ENCODE measurements around the gene SLC30A4. TPM values are rescaled to one million over a fixed set of nuclear protein-coding genes. Genes with fewer than 3 reads are reported as not detected.

The SLC30A4 gene
- polyA plus RNA-seq, 1 of the 3 experiments (the other 2 are of a cell fraction), result 1.9 TPM

DNA sequence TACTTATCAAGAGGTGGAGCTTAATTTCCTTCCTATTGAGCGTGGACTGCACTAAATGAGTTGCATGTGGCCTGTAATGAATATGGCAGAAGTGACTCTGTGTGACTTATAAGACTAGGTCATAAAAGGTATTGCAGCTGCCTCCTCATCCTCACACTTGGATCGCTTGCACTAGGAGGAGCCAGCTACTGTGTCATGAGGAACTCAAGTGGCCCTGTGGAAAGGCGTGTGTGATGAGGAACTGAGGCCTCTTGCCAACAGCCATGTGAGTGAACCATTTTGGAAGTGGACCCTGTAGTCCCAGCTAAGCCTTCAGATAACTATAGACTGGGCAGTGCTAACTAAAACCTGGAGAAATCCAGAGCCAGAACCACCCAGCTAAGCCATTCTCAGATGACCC lies 7.1 kb upstream of the SLC30A4 start (continued):
- TF ChIP-seq, protein P1, sequence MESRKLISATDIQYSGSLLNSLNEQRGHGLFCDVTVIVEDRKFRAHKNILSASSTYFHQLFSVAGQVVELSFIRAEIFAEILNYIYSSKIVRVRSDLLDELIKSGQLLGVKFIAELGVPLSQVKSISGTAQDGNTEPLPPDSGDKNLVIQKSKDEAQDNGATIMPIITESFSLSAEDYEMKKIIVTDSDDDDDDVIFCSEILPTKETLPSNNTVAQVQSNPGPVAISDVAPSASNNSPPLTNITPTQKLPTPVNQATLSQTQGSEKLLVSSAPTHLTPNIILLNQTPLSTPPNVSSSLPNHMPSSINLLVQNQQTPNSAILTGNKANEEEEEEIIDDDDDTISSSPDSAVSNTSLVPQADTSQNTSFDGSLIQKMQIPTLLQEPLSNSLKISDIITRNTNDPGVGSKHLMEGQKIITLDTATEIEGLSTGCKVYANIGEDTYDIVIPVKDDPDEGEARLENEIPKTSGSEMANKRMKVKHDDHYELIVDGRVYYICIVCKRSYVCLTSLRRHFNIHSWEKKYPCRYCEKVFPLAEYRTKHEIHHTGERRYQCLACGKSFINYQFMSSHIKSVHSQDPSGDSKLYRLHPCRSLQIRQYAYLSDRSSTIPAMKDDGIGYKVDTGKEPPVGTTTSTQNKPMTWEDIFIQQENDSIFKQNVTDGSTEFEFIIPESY (IDR thresholded peaks at IDR 0.05; ENCODE audit: borderline replicate concordance, low read depth), result no peak
- TF ChIP-seq SMC3 (IDR thresholded peaks at IDR 0.05; ENCODE audit: low read depth, low read length) (no peak), YY1 (IDR thresholded peaks at IDR 0.05; ENCODE audit: low read depth) (no peak), FOXJ3 (CRISPR knock-in tag; IDR thresholded peaks at IDR 0.05) (no peak), POLR2AphosphoS5 (IDR thresholded peaks at IDR 0.05; ENCODE audit: low read depth, low read length) (no peak)
- TF ChIP-seq, protein P2, sequence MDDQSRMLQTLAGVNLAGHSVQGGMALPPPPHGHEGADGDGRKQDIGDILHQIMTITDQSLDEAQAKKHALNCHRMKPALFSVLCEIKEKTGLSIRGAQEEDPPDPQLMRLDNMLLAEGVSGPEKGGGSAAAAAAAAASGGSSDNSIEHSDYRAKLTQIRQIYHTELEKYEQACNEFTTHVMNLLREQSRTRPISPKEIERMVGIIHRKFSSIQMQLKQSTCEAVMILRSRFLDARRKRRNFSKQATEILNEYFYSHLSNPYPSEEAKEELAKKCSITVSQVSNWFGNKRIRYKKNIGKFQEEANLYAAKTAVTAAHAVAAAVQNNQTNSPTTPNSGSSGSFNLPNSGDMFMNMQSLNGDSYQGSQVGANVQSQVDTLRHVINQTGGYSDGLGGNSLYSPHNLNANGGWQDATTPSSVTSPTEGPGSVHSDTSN (IDR thresholded peaks at IDR 0.05), result no peak

DNA sequence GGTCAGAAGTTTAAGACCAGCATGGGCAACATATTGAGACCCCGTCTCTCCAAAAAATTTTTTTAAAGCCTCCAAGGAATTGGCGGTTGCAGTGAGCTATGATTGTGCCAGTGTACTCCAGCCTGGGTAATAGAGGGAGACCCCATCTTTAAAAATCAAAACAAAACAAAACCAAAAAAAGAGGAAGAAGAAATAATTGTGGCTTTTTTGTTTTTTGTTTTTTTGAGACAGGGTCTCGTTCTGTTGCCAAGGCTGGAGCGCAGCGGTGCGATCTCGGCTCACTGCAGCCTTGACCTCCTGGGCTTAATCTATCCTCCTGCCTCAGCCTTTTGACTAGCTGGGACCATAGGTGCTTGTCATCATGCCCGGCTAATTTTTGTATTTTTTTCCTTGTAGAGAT lies 4.5 kb upstream of the SLC30A4 start:
- no peak for DNase-seq
- H3K9me2 ChIP-seq, result no peaks in the 10 kb centered on the region
- WGBS (ENCODE audit: low lambda C conversion rate), result 90% methylated on average over 8 of the region's 8 CpGs
- ChIA-PET CTCF (interaction anchor here (1.4 to 1.7 kb wide), 2 partner anchors 68 to 87 kb away, joined by 3 to 4 read pairs; no protein-coding TSS in a partner anchor), POLR2A (no interaction called here)
- no peak for TF ChIP-seq ELF1 (IDR thresholded peaks at IDR 0.05)
- TF ChIP-seq FOXJ3 (CRISPR knock-in tag; IDR thresholded peaks at IDR 0.05), result no peak
- no peak for TF ChIP-seq TCF12 (IDR thresholded peaks at IDR 0.05)
- no peak for TF ChIP-seq YY1 (IDR thresholded peaks at IDR 0.05; ENCODE audit: low read depth)
- TF ChIP-seq POLR2AphosphoS5 (IDR thresholded peaks at IDR 0.05; ENCODE audit: low read depth, low read length), result no peak
- TF ChIP-seq RAD21 (IDR thresholded peaks at IDR 0.05; ENCODE audit: low read length), result no peak
- TF ChIP-seq RXRA (IDR thresholded peaks at IDR 0.05; ENCODE audit: borderline replicate concordance, low read depth), result no peak
- TF ChIP-seq JUND (IDR thresholded peaks at IDR 0.05), result no peak
- TF ChIP-seq, protein P3, sequence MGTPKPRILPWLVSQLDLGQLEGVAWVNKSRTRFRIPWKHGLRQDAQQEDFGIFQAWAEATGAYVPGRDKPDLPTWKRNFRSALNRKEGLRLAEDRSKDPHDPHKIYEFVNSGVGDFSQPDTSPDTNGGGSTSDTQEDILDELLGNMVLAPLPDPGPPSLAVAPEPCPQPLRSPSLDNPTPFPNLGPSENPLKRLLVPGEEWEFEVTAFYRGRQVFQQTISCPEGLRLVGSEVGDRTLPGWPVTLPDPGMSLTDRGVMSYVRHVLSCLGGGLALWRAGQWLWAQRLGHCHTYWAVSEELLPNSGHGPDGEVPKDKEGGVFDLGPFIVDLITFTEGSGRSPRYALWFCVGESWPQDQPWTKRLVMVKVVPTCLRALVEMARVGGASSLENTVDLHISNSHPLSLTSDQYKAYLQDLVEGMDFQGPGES (IDR thresholded peaks at IDR 0.05; ENCODE audit: low read depth, low read length), result no peak
- TF ChIP-seq, protein P1 (IDR thresholded peaks at IDR 0.05; ENCODE audit: borderline replicate concordance, low read depth), result no peak
- TF ChIP-seq NRF1 (IDR thresholded peaks at IDR 0.05; ENCODE audit: low read depth, low read length), result no peak
- no peak for TF ChIP-seq EZH2phosphoT487 (IDR thresholded peaks at IDR 0.05; ENCODE audit: borderline replicate concordance, low read depth)
- TF ChIP-seq TAF1 (IDR thresholded peaks at IDR 0.05; ENCODE audit: borderline replicate concordance, low read depth, low read length), result no peak
- no peak for TF ChIP-seq MEF2A (IDR thresholded peaks at IDR 0.05; ENCODE audit: borderline replicate concordance, low read depth)
- no peak for TF ChIP-seq SIN3A (IDR thresholded peaks at IDR 0.05; ENCODE audit: borderline replicate concordance, low read depth, low read length)
- TF ChIP-seq NFIC (IDR thresholded peaks at IDR 0.05; ENCODE audit: borderline replicate concordance), result no peak
- TF ChIP-seq MXI1 (IDR thresholded peaks at IDR 0.05; ENCODE audit: low read depth, low read length), result no peak
- TF ChIP-seq GATA2 (CRISPR knock-in tag; IDR thresholded peaks at IDR 0.05), result no peak
- peaks cover 2% of the 10 kb centered on the region for H3F3A ChIP-seq (replicated peaks; ENCODE audit: insufficient read depth)
- no peak overlapping the region for H3K4me2 ChIP-seq
- H3K4me1 ChIP-seq (ENCODE audit: control insufficient read depth in 1 of 2, insufficient read depth in 2 of 2, low read depth in 1 of 2, low read length in 1 of 2), result peaks cover 0 to 3% of the 10 kb centered on the region in 2 experiments; a peak in 1 of 4 replicates
- no peaks in the 10 kb centered on the region for H3K27me3 ChIP-seq (ENCODE audit: insufficient read depth)
- H3K27ac ChIP-seq (ENCODE audit: low read depth in 2 of 2, low read length in 1 of 2), result no peak overlapping the region
- H3K79me2 ChIP-seq (ENCODE audit: insufficient read depth), result no peaks in the 10 kb centered on the region
- H3K9ac ChIP-seq, result no peak overlapping the region
- H2AFZ ChIP-seq (ENCODE audit: low read depth), result no peak overlapping the region
- H3K9me3 ChIP-seq, result no peaks in the 10 kb centered on the region
- H3K4me3 ChIP-seq (ENCODE audit: low read depth in 2 of 2, low read length in 1 of 2), result no peak overlapping the region
- H3K36me3 ChIP-seq (replicated peaks in 1 of 2; ENCODE audit: control insufficient read depth in 1 of 2, insufficient read depth in 2 of 2, low read length in 1 of 2), result no peaks in the 10 kb centered on the region
- no peaks in the 10 kb centered on the region for H4K20me1 ChIP-seq (ENCODE audit: insufficient read depth)
